Upper lobe of left lung (tissue), 4 donors: ENCODE measurements around the gene NOTCH4.

ENCODE experiments used
- EP300 ChIP-seq, 4 donors: sonication (generic); formaldehyde crosslinking; IDR thresholded peaks; one replicate each; pipeline ENCODE4 v1.5.1; 2017; ENCODE audit warnings: antibody characterized with exemption in 4 of 4, control low read depth in 2 of 4
- POLR2A ChIP-seq, 4 donors: fragments of 450-650 bp; IDR thresholded peaks; one replicate each; pipeline ENCODE4 v1.5.1; 2016 to 2017; ENCODE audit warnings: antibody characterized with exemption in 4 of 4, mild to moderate bottlenecking in 2 of 4
- POLR2AphosphoS5 ChIP-seq, 2 donors: sonication (generic); formaldehyde crosslinking; IDR thresholded peaks; one replicate each; pipeline ENCODE4 v1.5.1; 2017; ENCODE audit warnings: antibody characterized with exemption in 2 of 2
- TF ChIP-seq, protein P1 (sequence below), 6 experiments: fragments of 450-650 bp in 4 of 6; fragments of 200-600 bp in 2 of 6; sonication (generic) in 2 of 6; IDR thresholded peaks; one replicate each; pipeline ENCODE4 v1.5.1; 2016 to 2019; ENCODE audit warnings: antibody characterized with exemption in 6 of 6

DNA sequence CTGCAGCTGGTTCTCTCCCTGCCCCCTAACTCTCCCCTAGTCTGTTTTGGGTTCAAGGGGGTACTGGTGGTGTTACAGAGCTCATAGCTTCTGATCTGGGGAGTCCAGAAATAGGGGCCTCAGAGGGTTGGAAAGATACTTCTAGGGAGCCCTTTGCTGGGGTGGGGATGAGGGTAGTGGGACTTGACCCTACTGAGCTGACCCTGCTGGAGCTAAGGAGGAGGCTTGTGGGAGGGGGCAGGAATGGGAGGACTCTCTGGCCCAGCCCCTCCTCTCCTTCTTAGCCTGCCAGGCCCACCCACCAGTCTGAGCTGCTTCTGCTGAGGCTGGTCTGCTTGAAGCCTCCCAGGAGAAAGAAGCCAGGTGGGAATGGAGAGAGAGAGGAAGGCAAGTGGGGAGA lies 59.6 kb downstream of the NOTCH4 start, which contains the start of gene EGFL8:
- TF ChIP-seq POLR2AphosphoS5 (IDR thresholded peaks at IDR 0.05) (no peak), POLR2A (IDR thresholded peaks at IDR 0.05) (no peak), EP300 (IDR thresholded peaks at IDR 0.05) (no peak)
- TF ChIP-seq, protein P1, sequence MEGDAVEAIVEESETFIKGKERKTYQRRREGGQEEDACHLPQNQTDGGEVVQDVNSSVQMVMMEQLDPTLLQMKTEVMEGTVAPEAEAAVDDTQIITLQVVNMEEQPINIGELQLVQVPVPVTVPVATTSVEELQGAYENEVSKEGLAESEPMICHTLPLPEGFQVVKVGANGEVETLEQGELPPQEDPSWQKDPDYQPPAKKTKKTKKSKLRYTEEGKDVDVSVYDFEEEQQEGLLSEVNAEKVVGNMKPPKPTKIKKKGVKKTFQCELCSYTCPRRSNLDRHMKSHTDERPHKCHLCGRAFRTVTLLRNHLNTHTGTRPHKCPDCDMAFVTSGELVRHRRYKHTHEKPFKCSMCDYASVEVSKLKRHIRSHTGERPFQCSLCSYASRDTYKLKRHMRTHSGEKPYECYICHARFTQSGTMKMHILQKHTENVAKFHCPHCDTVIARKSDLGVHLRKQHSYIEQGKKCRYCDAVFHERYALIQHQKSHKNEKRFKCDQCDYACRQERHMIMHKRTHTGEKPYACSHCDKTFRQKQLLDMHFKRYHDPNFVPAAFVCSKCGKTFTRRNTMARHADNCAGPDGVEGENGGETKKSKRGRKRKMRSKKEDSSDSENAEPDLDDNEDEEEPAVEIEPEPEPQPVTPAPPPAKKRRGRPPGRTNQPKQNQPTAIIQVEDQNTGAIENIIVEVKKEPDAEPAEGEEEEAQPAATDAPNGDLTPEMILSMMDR (IDR thresholded peaks at IDR 0.05), result no peak
